ENCODE results near the gene ZNF746. TPM values are rescaled to one million over a fixed set of nuclear protein-coding genes. Genes with fewer than 3 reads are reported as not detected.

Gene ZNF746
- total RNA-seq, 2 donors from 2014 or later = 11.0 to 13.6 TPM

GRCh38 chr7:149529136-149529718 lies 31.6 kb upstream of the ZNF746 start:
- Histone ChIP-seq H3K4me1 (no peaks in the 10 kb centered on the region), H3K27ac (no peak overlapping the region), H3K4me3 (no peak overlapping the region), H3K9me3 (peaks cover 20 to 56% of the 10 kb centered on the region in 2 donors), H3K36me3 (no peaks in the 10 kb centered on the region), H3K27me3 (no peaks in the 10 kb centered on the region)
- TF ChIP-seq, protein P1, sequence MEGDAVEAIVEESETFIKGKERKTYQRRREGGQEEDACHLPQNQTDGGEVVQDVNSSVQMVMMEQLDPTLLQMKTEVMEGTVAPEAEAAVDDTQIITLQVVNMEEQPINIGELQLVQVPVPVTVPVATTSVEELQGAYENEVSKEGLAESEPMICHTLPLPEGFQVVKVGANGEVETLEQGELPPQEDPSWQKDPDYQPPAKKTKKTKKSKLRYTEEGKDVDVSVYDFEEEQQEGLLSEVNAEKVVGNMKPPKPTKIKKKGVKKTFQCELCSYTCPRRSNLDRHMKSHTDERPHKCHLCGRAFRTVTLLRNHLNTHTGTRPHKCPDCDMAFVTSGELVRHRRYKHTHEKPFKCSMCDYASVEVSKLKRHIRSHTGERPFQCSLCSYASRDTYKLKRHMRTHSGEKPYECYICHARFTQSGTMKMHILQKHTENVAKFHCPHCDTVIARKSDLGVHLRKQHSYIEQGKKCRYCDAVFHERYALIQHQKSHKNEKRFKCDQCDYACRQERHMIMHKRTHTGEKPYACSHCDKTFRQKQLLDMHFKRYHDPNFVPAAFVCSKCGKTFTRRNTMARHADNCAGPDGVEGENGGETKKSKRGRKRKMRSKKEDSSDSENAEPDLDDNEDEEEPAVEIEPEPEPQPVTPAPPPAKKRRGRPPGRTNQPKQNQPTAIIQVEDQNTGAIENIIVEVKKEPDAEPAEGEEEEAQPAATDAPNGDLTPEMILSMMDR (IDR thresholded peaks at IDR 0.05) = no peak
- DNase-seq (ENCODE audit: low spot score) = no peak

GRCh38 chr7:149527414-149527813 lies 29.8 kb upstream of the ZNF746 start:
- Histone ChIP-seq H3K36me3 (no peaks in the 10 kb centered on the region), H3K9me3 (peaks cover 20 to 46% of the 10 kb centered on the region in 2 donors), H3K27ac (no peak overlapping the region), H3K4me3 (no peak overlapping the region), H3K27me3 (no peaks in the 10 kb centered on the region), H3K4me1 (no peaks in the 10 kb centered on the region)
- TF ChIP-seq, protein P1 (IDR thresholded peaks at IDR 0.05) = no peak
- no peak for DNase-seq (ENCODE audit: low spot score)

DNA sequence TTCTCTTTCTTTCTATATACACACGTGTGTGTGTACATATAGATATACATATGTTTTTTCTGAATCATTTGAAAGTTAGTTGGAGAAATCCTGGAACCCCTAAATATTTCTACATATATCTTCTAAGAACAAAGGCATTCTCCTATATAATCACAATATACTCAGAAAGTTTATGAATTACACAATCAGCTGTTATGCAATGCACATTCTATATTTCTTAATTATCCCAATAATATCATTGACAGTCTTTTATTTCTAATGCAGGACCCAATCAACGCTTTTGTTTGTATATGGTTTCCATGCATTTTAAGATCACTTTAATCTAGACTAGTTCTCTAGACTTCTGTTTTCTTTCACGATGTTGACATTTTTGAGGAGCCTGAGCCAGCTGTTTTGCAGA lies 27.7 kb upstream of the ZNF746 start:
- H3K9me3 ChIP-seq = peaks cover 17 to 28% of the 10 kb centered on the region in 2 donors
- TF ChIP-seq, protein P1 (IDR thresholded peaks at IDR 0.05) = no peak
- H3K4me1 ChIP-seq = no peaks in the 10 kb centered on the region
- DNase-seq (ENCODE audit: low spot score) = no peak
- no peaks in the 10 kb centered on the region for H3K27me3 ChIP-seq
- no peak overlapping the region for H3K4me3 ChIP-seq
- H3K36me3 ChIP-seq = no peaks in the 10 kb centered on the region
- no peak overlapping the region for H3K27ac ChIP-seq

DNA sequence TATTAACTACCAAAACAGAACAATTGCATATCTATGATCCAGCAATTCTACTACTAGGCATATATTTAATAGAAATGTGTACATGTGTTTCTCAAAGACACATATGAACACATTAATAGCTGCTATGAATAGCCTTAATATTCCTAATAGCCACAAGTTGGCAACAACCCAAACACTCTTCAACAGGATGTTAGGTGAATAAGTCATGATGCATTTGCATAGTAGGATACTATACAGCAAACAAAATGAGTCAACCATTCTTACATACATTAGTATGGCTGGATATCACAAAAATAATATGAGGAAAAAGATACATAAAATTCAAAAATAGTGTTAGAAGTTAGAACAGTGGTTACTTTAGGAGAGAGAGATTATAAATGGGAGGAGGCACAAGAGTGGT lies 26.8 kb upstream of the ZNF746 start:
- Histone ChIP-seq H3K4me1 (no peaks in the 10 kb centered on the region), H3K36me3 (no peaks in the 10 kb centered on the region), H3K27ac (no peak overlapping the region), H3K27me3 (no peaks in the 10 kb centered on the region), H3K4me3 (no peak overlapping the region), H3K9me3 (peaks cover 11 to 20% of the 10 kb centered on the region in 2 donors)
- TF ChIP-seq, protein P1 (IDR thresholded peaks at IDR 0.05) = no peak
- DNase-seq (ENCODE audit: low spot score) = no peak

DNA sequence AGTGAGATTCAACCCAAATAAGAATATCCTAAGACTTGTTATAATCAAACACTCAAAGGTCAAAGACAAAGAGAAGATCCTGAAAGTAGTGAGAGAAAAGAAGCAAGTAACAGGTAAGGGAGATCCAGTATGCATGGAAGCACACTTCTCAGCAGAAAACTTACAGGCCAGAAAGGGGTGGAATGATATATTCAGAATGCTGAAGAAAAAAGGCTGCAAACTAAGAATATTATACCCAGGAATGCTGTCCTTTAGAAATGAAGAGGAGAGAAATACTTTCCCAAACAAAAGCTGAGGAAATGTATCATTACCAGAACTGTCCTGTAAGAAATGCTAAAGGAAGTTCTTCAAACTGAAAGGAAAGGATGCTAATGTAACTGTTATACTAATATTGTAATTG lies 12.6 kb upstream of the ZNF746 start:
- no peaks in the 10 kb centered on the region for H3K27me3 ChIP-seq
- no peak for DNase-seq (ENCODE audit: low spot score)
- no peaks in the 10 kb centered on the region for H3K4me1 ChIP-seq
- peaks cover 0 to 44% of the 10 kb centered on the region in 2 donors for H3K9me3 ChIP-seq
- no peak overlapping the region for H3K27ac ChIP-seq
- TF ChIP-seq, protein P1 (IDR thresholded peaks at IDR 0.05) = no peak
- H3K4me3 ChIP-seq = no peak overlapping the region
- H3K36me3 ChIP-seq = no peaks in the 10 kb centered on the region

GRCh38 chr7:149509774-149510173 lies 12.2 kb upstream of the ZNF746 start:
- Histone ChIP-seq H3K4me1 (no peaks in the 10 kb centered on the region), H3K27ac (no peak overlapping the region), H3K9me3 (peaks cover 0 to 44% of the 10 kb centered on the region in 2 donors), H3K4me3 (no peak overlapping the region), H3K36me3 (no peaks in the 10 kb centered on the region), H3K27me3 (no peaks in the 10 kb centered on the region)
- TF ChIP-seq, protein P1 (IDR thresholded peaks at IDR 0.05) = no peak
- DNase-seq (ENCODE audit: low spot score) = no peak

Measured in right atrium auricular region (tissue), 2 donors.